IPS-15b (cell line): ENCODE data around the gene FLNC.
A peak's percentile ranks its signal among the peaks of the same experiment; 100 is the strongest.

Source experiments
- H3K27me3 ChIP-seq: one replicate; pipeline ENCODE4 v1.6.1; 2013; ENCODE audit warnings: low read length; ENCODE audit not compliant: control insufficient read depth, insufficient read depth
- H3K36me3 ChIP-seq: one replicate; pipeline ENCODE4 v1.6.1; 2013; ENCODE audit warnings: low read length; ENCODE audit not compliant: control insufficient read depth, insufficient read depth
- H3K4me1 ChIP-seq: one replicate; pipeline ENCODE4 v1.6.1; 2013; ENCODE audit warnings: mild to moderate bottlenecking, low read length; ENCODE audit not compliant: control insufficient read depth, insufficient read depth
- H3K4me3 ChIP-seq: one replicate; pipeline ENCODE4 v1.5.1; 2013; ENCODE audit warnings: low read depth, low read length
- H3K9ac ChIP-seq: one replicate; pipeline ENCODE4 v1.6.1; 2013; ENCODE audit warnings: low read depth, mild to moderate bottlenecking, low read length
- H3K9me3 ChIP-seq: one replicate; pipeline ENCODE4 v1.6.1; 2013; ENCODE audit warnings: mild to moderate bottlenecking, low read length; ENCODE audit not compliant: control insufficient read depth, insufficient read depth

Gene FLNC

GRCh38 chr7:128830231-128831177, at the start of gene FLNC:
FLNC (plus strand) TSS chr7:128830406; CDS start chr7:128830638, 232 bp downstream.
- peak within 1 kb of the TSS; percentile 65 for H3K9ac ChIP-seq
- H3K36me3 ChIP-seq = no peaks in the 10 kb centered on the region
- H3K27me3 ChIP-seq = peaks cover 15% of the 10 kb centered on the region
- H3K9me3 ChIP-seq = no peaks in the 10 kb centered on the region
- H3K4me3 ChIP-seq = peak within 1 kb of the TSS; percentile 63
- H3K4me1 ChIP-seq = peaks cover 5% of the 10 kb centered on the region

GRCh38 chr7:128781126-128781525, 49.1 kb upstream of the FLNC start:
- H3K9me3 ChIP-seq = peaks cover 3% of the 10 kb centered on the region
- peaks cover 9% of the 10 kb centered on the region for H3K4me1 ChIP-seq
- H3K9ac ChIP-seq = no peak overlapping the region
- no peaks in the 10 kb centered on the region for H3K36me3 ChIP-seq
- no peaks in the 10 kb centered on the region for H3K27me3 ChIP-seq
- no peak overlapping the region for H3K4me3 ChIP-seq

GRCh38 chr7:128781851-128782250, 48.4 kb upstream of the FLNC start:
- no peak overlapping the region for H3K4me3 ChIP-seq
- H3K36me3 ChIP-seq = no peaks in the 10 kb centered on the region
- H3K9ac ChIP-seq = no peak overlapping the region
- no peaks in the 10 kb centered on the region for H3K27me3 ChIP-seq
- H3K4me1 ChIP-seq = peaks cover 9% of the 10 kb centered on the region
- H3K9me3 ChIP-seq = peaks cover 3% of the 10 kb centered on the region

GRCh38 chr7:128783143-128783861, 46.9 kb upstream of the FLNC start:
- Histone ChIP-seq H3K27me3 (no peaks in the 10 kb centered on the region), H3K36me3 (no peaks in the 10 kb centered on the region), H3K4me1 (peaks cover 9% of the 10 kb centered on the region), H3K9me3 (no peaks in the 10 kb centered on the region), H3K9ac (peak overlapping the region; percentile 70), H3K4me3 (peak overlapping the region; percentile 90)

- H3K36me3 ChIP-seq = no peaks in the 10 kb centered on the region
- no peaks in the 10 kb centered on the region for H3K9me3 ChIP-seq
- no peak overlapping the region for H3K4me3 ChIP-seq
- no peak overlapping the region for H3K9ac ChIP-seq
- peaks cover 10% of the 10 kb centered on the region for H3K4me1 ChIP-seq
- peaks cover 2% of the 10 kb centered on the region for H3K27me3 ChIP-seq
Measured at GRCh38 chr7:128785738-128786137, 44.5 kb upstream of the FLNC start.

GRCh38 chr7:128788446-128789412, 41.5 kb upstream of the FLNC start:
- Histone ChIP-seq H3K4me3 (no peak overlapping the region), H3K27me3 (peaks cover 2% of the 10 kb centered on the region), H3K9ac (no peak overlapping the region), H3K4me1 (peaks cover 7% of the 10 kb centered on the region), H3K9me3 (no peaks in the 10 kb centered on the region), H3K36me3 (peaks cover 2% of the 10 kb centered on the region)

- no peak overlapping the region for H3K9ac ChIP-seq
- peaks cover 5% of the 10 kb centered on the region for H3K36me3 ChIP-seq
- H3K27me3 ChIP-seq = peaks cover 2% of the 10 kb centered on the region
- peaks cover 6% of the 10 kb centered on the region for H3K4me1 ChIP-seq
- H3K9me3 ChIP-seq = no peaks in the 10 kb centered on the region
- H3K4me3 ChIP-seq = peak overlapping the region; percentile 93
Measured at GRCh38 chr7:128790315-128791041, 39.7 kb upstream of the FLNC start.

GRCh38 chr7:128791121-128791971, 38.9 kb upstream of the FLNC start, which contains the start of gene CCDC136:
CCDC136 (plus strand) TSS chr7:128791968; CDS start chr7:128792412, 444 bp downstream.
- H3K27me3 ChIP-seq = peaks cover 2% of the 10 kb centered on the region
- H3K4me1 ChIP-seq = peaks cover 6% of the 10 kb centered on the region
- peak within 1 kb of the TSS; percentile 47 for H3K9ac ChIP-seq

GRCh38 chr7:128791972-128792327, 38.3 kb upstream of the FLNC start:
- peaks cover 6% of the 10 kb centered on the region for H3K36me3 ChIP-seq
- H3K9ac ChIP-seq = peak overlapping the region; percentile 47
- peaks cover 2% of the 10 kb centered on the region for H3K27me3 ChIP-seq
- peaks cover 6% of the 10 kb centered on the region for H3K4me1 ChIP-seq
- peak overlapping the region; percentile 93 for H3K4me3 ChIP-seq
- no peaks in the 10 kb centered on the region for H3K9me3 ChIP-seq

More at GRCh38 chr7:128791121-128791971, 38.9 kb upstream of the FLNC start, which contains the start of gene CCDC136:
- peak within 1 kb of the TSS; percentile 93 for H3K4me3 ChIP-seq
- no peaks in the 10 kb centered on the region for H3K9me3 ChIP-seq
- H3K36me3 ChIP-seq = peaks cover 5% of the 10 kb centered on the region
